ENCODE results near the gene ATP7B. TPM values are rescaled to one million over a fixed set of nuclear protein-coding genes. Genes with fewer than 3 reads are reported as not detected.

The ATP7B gene
- total and polyA plus RNA-seq, 2 of the 4 experiments (the other 2 are of a cell fraction): 2.7 to 2.9 TPM

Other genes with a start within 250 kb of the ATP7B start
- 1.3 and 1.9 TPM in 2 replicates for gene DHRS12, start 207.3 kb downstream of the ATP7B start, total RNA-seq (2012; rRNA removed)
- gene DHRS12, start 207.3 kb downstream of the ATP7B start, polyA plus RNA-seq (2012; rRNA removed): 1.5 and 1.6 TPM in 2 replicates
- not detected in 2 replicates for gene TMEM272, start 166.3 kb downstream of the ATP7B start, total RNA-seq (2012; rRNA removed)
- gene TMEM272, start 166.3 kb downstream of the ATP7B start, polyA plus RNA-seq (2012; rRNA removed): not detected in 2 replicates
- gene CCDC70, start 149.5 kb downstream of the ATP7B start, total RNA-seq (2012; rRNA removed): not detected in 2 replicates
- not detected in 2 replicates for gene CCDC70, start 149.5 kb downstream of the ATP7B start, polyA plus RNA-seq (2012; rRNA removed)
- 12.7 and 25.6 TPM in 2 replicates for gene ALG11, start 948 bp upstream of the ATP7B start, total RNA-seq (2012; rRNA removed)
- gene ALG11, start 948 bp upstream of the ATP7B start, polyA plus RNA-seq (2012; rRNA removed): 6.5 and 10.0 TPM in 2 replicates
- 12.5 and 16.4 TPM in 2 replicates for gene UTP14C, start 13.2 kb upstream of the ATP7B start, total RNA-seq (2012; rRNA removed)
- 7.1 and 8.2 TPM in 2 replicates for gene UTP14C, start 13.2 kb upstream of the ATP7B start, polyA plus RNA-seq (2012; rRNA removed)
- under 0.01 TPM in 1 of 2 replicates, not detected in the other for gene NEK5, start 117.6 kb upstream of the ATP7B start, total RNA-seq (2012; rRNA removed)
- 0.03 TPM in 1 of 2 replicates, not detected in the other for gene NEK5, start 117.6 kb upstream of the ATP7B start, polyA plus RNA-seq (2012; rRNA removed)
- gene NEK3, start 148.1 kb upstream of the ATP7B start, total RNA-seq (2012; rRNA removed): 3.6 and 6.9 TPM in 2 replicates
- 7.5 and 9.2 TPM in 2 replicates for gene NEK3, start 148.1 kb upstream of the ATP7B start, polyA plus RNA-seq (2012; rRNA removed)

Data from IMR-90 (cell line).